Urothelium cell line (cell line): Measurements from ENCODE around the gene FBN2.

Experiments
- DNase-seq: peaks from one replicate; pipeline ENCODE4 v3.0.0; 2011; ENCODE audit warnings: low spot score, mixed read lengths
- FAIRE-seq: peaks from 2 replicates; lab custom pipeline; 2011; peaks lifted over from hg19 to GRCh38; lab: Jason Lieb, UNC

Gene FBN2

DNA sequence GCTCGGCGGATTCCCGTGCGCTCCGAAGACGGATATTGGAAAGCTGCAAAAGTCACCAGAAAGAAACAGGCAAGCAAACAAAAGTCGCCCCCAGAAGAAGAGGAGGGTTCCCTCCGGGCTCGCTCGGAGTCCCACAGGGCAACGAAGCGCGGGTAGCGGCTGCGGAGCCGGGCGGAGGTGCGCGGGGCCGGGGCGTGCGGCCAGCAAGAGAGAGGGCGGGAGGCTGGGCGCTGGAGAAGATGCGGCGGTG lies at the start of gene FBN2:
FBN2 (minus strand) TSS at position 246 of the 250 bp plus-strand sequence. CDS start 642 bp downstream, outside the sequence.
- DNase-seq (no peak), FAIRE-seq (no peak)

- DNase-seq = no peak
- no peak for FAIRE-seq
Observed at GRCh38 chr5:128587275-128587674, 49.2 kb upstream of the FBN2 start.

GRCh38 chr5:128586848-128587247 lies 48.8 kb upstream of the FBN2 start:
- FAIRE-seq = no peak
- no peak for DNase-seq

DNA sequence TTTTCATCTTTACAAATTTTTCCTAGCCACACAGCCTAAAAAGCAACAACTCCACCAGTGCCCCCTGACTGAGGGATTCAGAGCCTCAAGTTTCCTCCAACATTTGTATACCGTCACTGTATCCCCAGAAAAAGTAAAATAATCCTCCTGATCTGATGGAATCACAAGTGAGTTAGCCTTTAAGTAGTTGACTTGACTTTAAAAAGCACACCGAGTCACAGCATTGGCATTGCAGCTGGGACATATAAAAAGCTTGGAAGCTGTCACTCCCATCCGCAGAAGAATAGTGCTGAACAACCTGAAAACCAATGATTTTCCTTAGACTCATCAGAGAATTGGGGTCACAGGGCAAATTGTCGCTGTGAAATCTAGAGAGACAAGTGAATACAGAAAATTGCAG lies 41.6 kb upstream of the FBN2 start:
- peak; percentile 30 for FAIRE-seq
- no peak for DNase-seq

DNA sequence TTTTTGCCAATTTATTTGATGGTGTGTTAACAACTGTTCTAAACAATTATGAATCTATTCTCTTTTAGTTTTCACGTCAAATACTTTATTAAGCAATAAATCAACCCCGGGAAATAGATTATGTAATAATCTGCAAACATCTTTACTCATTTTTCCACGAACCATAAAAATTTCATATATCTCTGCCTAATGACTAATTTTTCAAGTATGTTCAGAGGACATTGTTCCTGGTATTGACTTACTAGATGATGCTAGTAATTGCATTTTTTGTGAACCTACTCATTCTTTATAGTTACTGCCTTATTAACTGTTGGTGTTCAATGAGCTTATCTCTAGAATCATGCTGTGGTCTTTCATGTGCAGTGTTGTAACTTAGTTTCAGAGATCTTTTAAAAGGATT lies 41.0 kb upstream of the FBN2 start:
- peak; percentile 17 for DNase-seq
- no peak for FAIRE-seq

- DNase-seq (peak; percentile 56), FAIRE-seq (no peak)
Observed at GRCh38 chr5:128574041-128574440, 36.0 kb upstream of the FBN2 start.

DNA sequence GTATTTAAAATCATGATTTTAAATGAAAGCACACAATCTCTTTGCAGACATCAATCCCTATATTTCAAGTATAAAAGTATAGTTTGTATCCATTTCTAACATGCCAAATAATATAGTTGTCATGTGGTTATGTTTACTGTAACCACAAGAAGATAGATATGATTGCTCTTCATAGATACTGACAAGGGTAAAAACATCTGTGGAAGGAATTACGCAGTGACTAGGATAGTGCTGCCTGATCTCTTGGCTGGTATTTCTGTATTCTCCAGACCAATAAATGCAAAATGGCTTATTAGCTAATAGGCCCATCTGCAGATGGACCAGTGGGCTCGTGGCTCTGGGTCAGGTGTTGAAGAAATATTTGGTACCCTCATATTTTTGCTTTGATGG lies 34.9 kb upstream of the FBN2 start:
- FAIRE-seq (no peak), DNase-seq (no peak)

GRCh38 chr5:128572051-128572929 lies 34.2 kb upstream of the FBN2 start:
- FAIRE-seq (no peak), DNase-seq (no peak)

GRCh38 chr5:128566178-128566577 lies 28.1 kb upstream of the FBN2 start:
- FAIRE-seq = no peak
- DNase-seq = no peak

GRCh38 chr5:128559300-128560297 lies 21.6 kb upstream of the FBN2 start:
- no peak for DNase-seq
- no peak for FAIRE-seq

- FAIRE-seq = no peak
Observed at GRCh38 chr5:128553747-128554146, 15.7 kb upstream of the FBN2 start.

GRCh38 chr5:128551476-128551875 lies 13.4 kb upstream of the FBN2 start:
- no peak for FAIRE-seq
- no peak for DNase-seq

More at GRCh38 chr5:128553747-128554146, 15.7 kb upstream of the FBN2 start:
- no peak for DNase-seq

DNA sequence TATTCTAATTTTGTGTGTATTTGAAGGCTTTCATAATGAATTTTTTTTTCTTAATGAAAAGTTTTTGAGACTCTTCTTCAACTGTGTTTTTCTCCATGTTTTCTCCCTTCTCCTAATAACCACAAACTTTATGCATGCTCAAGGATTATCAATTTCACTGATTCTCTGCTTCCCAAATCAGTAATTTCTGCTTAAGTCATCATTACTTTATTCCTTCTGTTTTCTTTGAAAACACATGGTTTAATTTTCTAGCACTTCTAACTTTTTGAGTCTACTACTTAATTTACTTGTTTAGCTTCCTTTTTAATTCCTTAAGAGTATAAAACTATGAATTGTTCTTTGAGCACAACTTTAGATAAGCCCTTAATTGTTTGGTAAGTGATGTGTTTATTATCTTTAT lies 11.5 kb upstream of the FBN2 start:
- no peak for DNase-seq
- FAIRE-seq = no peak

DNA sequence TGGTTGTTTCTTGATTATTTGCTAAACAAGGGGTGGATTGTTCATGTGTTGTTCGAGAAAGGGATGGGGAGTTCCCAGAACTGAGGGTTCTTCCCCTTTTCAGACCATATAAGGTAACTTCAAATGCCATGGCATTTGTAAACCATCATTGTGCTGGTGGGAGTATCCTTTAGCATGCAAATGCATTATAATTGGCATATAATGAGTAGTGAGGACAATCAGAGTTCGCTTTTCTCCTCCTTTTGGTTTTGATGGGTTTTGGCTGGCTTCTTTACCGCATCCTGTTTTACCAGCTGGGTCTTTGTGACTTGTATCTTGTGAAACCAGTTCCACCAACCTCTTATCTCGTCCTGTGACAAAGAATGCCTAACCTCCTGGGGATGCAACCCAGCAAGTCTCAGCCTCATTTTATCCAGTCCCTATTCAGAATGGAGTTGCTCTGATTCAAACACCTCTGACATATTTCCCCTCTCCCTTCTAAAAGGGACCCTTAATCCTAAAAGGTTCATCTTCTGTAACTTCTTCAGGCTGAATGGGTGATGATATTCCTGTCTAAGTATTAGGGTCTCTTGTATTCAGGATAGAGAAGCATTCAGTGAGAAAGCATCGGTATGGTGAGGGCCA lies 8.7 kb upstream of the FBN2 start:
- no peak for FAIRE-seq
- no peak for DNase-seq

GRCh38 chr5:128541385-128541784 lies 3.3 kb upstream of the FBN2 start:
- FAIRE-seq (no peak), DNase-seq (no peak)

DNA sequence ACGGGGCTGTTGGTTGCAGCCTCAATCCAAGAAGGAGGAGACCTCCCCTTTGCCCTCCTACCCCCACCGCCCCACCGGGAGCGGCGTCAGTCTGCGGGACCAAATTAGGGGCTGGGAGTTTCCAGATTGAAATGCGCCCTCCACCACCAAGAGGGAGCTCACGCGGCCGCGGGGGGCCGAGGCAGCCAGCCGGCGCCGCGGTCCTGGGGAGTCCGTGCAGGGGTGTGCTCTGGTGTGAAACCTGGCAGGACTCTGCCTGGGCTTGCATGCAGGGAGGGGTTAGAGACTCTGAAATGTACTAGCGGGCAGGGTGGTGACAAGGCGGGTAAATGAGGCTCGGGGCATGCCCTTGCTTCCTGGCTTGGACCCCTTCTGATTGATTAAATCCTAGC lies 989 bp upstream of the FBN2 start:
- no peak for FAIRE-seq
- DNase-seq = peak; percentile 10

- FAIRE-seq (no peak), DNase-seq (peak; percentile 81)
Observed at GRCh38 chr5:128538250-128539037, 399 bp upstream of the FBN2 start.

- peak; percentile 44 for DNase-seq
- no peak for FAIRE-seq
Observed at GRCh38 chr5:128537221-128537999, 635 bp downstream of the FBN2 start.

GRCh38 chr5:128536254-128537220 lies 1.5 kb downstream of the FBN2 start:
- DNase-seq (peak; percentile 46), FAIRE-seq (no peak)
